Loucy (cell line): ENCODE data around the gene PPFIA3.

Experiments used
- CTCF ChIP-seq: fragments of 200-600 bp; sonication (generic); conservative IDR thresholded peaks from 2 replicates; pipeline ENCODE4 v1.5.1; 2014; ENCODE audit warnings: mild to moderate bottlenecking, antibody characterized with exemption, low read length
- EZH2phosphoT487 ChIP-seq: fragments of 200-600 bp; IDR thresholded peaks from 2 replicates; pipeline ENCODE4 v1.6.1; 2018; ENCODE audit warnings: antibody characterized with exemption, mild to moderate bottlenecking, moderate library complexity, borderline replicate concordance

DNA sequence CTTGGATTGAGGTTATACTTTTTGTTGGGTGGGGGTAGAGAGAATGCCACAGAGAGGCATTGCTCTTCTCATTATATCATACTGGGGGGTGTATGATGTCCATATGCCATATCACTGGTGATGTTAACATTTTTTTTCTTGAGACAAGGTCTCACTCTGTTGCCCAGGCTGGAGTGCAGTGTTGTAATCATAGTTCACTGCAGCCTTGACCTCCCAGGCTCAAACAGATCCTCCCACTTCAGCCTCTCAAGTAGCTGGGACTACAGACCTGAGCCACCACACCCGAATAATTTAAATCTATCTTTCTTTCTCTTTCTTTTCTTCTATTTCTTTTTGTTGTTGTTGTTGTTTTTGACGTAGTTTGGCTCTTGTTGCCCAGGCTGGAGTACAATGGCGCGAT is 39.0 kb upstream of the PPFIA3 start:
- no peak for TF ChIP-seq CTCF
- TF ChIP-seq EZH2phosphoT487: no peak
